GM06990 (cell line): Measurements from ENCODE around the gene CTSK.

ENCODE experiments used
- DNase-seq: peaks from one replicate; pipeline ENCODE4 v3.0.0-alpha.2; 2011; ENCODE audit not compliant: insufficient read length; ENCODE audit errors: extremely low read depth
- H3K27me3 ChIP-seq: replicated peaks from 2 replicates; pipeline ENCODE4 v1.6.0; 2011; ENCODE audit warnings: low read length; ENCODE audit not compliant: control insufficient read depth, insufficient read depth
- H3K36me3 ChIP-seq: 2 replicates; pipeline ENCODE4 v1.5.1; 2011; ENCODE audit warnings: low read length; ENCODE audit not compliant: control insufficient read depth, insufficient read depth
- H3K4me3 ChIP-seq: replicated peaks from 2 replicates; pipeline ENCODE4 v1.5.1; 2011; ENCODE audit warnings: low read depth, mild to moderate bottlenecking, control low read depth, low read length
- TF ChIP-seq, protein P1 (sequence below): IDR thresholded peaks from 2 replicates; pipeline ENCODE4 v1.5.1; 2011; ENCODE audit warnings: low read length, control low read depth, mild to moderate bottlenecking, inconsistent platforms; ENCODE audit not compliant: insufficient read depth, poor library complexity, severe bottlenecking

CTSK gene

DNA sequence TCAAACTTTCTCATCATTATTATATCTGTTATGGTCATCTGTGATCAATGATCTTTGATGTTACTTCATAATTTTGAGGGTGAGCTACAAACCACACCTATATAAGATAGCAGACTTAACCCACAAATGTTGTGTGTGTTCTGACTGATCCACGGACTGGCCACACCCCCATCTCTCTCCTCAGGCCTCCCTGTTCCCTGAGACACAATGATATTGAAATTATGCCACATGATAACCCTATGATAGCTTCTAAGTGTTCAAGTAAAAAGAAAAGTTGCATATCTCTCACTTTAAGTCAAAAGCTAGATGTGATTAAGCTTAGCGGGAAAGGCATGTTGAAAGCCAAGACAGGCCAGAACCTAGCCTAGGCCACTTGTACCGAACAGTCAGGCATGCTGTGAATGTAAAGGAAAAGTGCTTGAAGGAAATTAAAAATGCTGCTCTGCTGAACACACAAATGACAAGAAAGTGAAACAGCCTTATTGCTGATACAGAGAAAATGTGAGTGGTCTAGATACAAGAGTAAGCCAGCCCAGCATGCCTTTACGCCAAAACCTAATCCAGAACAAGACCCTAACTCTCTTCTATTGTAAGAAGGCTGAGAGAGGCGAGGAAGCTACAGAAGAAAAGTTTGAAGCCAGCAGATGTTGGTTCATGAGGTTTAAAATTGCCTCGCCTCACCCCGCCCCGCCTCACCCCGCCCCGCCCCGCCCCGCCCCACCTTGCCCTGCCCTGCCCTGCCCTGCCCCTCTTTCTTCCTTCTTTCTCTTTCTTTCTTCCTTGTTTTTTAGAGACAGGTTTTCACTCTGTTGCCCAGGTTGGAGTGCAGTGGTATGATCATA is 59.0 kb downstream of the CTSK start:
- Histone ChIP-seq H3K36me3 (peaks cover 9% of the 10 kb centered on the region), H3K4me3 (no peak overlapping the region), H3K27me3 (no peaks in the 10 kb centered on the region)
- TF ChIP-seq, protein P1, sequence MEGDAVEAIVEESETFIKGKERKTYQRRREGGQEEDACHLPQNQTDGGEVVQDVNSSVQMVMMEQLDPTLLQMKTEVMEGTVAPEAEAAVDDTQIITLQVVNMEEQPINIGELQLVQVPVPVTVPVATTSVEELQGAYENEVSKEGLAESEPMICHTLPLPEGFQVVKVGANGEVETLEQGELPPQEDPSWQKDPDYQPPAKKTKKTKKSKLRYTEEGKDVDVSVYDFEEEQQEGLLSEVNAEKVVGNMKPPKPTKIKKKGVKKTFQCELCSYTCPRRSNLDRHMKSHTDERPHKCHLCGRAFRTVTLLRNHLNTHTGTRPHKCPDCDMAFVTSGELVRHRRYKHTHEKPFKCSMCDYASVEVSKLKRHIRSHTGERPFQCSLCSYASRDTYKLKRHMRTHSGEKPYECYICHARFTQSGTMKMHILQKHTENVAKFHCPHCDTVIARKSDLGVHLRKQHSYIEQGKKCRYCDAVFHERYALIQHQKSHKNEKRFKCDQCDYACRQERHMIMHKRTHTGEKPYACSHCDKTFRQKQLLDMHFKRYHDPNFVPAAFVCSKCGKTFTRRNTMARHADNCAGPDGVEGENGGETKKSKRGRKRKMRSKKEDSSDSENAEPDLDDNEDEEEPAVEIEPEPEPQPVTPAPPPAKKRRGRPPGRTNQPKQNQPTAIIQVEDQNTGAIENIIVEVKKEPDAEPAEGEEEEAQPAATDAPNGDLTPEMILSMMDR: no peak
- DNase-seq: no peak
